Measurements from ENCODE around the gene INSRR.

Gene INSRR

GRCh38 chr1:156847591-156848460 is 11.1 kb downstream of the INSRR start:
- DNase-seq: no peak

GRCh38 chr1:156846643-156847042 is 12.3 kb downstream of the INSRR start:
- DNase-seq: no peak

- no peak for DNase-seq
Measured at GRCh38 chr1:156845953-156846545, 12.9 kb downstream of the INSRR start.

GRCh38 chr1:156845055-156845952 is 13.6 kb downstream of the INSRR start:
- peak; percentile 35 for DNase-seq

GRCh38 chr1:156844638-156845037 is 14.3 kb downstream of the INSRR start:
- no peak for DNase-seq

- no peak for DNase-seq
Measured at GRCh38 chr1:156844102-156844501, 14.8 kb downstream of the INSRR start.

- no peak for DNase-seq
Measured at GRCh38 chr1:156842618-156843300, 16.2 kb downstream of the INSRR start.

GRCh38 chr1:156841295-156841855 is 17.5 kb downstream of the INSRR start:
- DNase-seq: no peak

GRCh38 chr1:156840898-156841279 is 18.0 kb downstream of the INSRR start:
- no peak for DNase-seq

GRCh38 chr1:156840186-156840897 is 18.6 kb downstream of the INSRR start:
- no peak for DNase-seq

- no peak for DNase-seq
Measured at GRCh38 chr1:156839426-156840109, 19.3 kb downstream of the INSRR start.

- DNase-seq: peak; percentile 38
Measured at GRCh38 chr1:156838972-156839371, 19.9 kb downstream of the INSRR start.

GRCh38 chr1:156836892-156837291 is 22.0 kb downstream of the INSRR start:
- DNase-seq: no peak

- no peak for DNase-seq
Measured at GRCh38 chr1:156836041-156836654, 22.8 kb downstream of the INSRR start.

GRCh38 chr1:156834322-156834721 is 24.6 kb downstream of the INSRR start:
- no peak for DNase-seq

GRCh38 chr1:156833603-156834002 is 25.3 kb downstream of the INSRR start:
- DNase-seq: no peak

- no peak for DNase-seq
Measured at GRCh38 chr1:156832434-156832833, 26.5 kb downstream of the INSRR start.

- DNase-seq: no peak
Measured at GRCh38 chr1:156828400-156829124, 30.4 kb downstream of the INSRR start.

- no peak for DNase-seq
Measured at GRCh38 chr1:156826630-156827029, 32.3 kb downstream of the INSRR start.

GRCh38 chr1:156823210-156823790 is 35.6 kb downstream of the INSRR start:
- DNase-seq: no peak
